ENCODE results near the gene STIL.
A peak's percentile ranks its signal among the peaks of the same experiment; 100 is the strongest.

DNA sequence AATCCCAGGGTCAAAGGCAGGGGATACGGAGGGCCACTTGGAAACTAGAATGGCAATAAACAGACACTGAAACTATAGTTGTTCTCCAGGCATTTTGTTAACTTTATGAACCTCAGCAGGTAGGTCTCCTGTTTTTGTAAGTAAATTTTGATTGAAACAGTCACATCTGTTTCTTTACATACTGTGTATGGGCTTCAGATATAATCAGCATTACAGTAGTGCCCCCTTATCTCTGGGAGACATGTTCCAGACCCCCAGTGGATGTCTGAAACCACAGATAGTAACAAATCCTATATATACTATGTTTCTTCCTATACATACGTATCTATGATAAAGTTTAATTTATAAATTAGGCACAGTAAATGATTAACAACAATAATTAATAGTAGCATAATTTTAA lies 11.5 kb downstream of the STIL start:
- TF ChIP-seq GATA2 (IDR thresholded peaks at IDR 0.05; ENCODE audit: low read depth, low read length) (peak; percentile 36; the same call in 1 of the 2 replicates), GATA3 (IDR thresholded peaks at IDR 0.05; ENCODE audit: low read depth, low read length) (peak; percentile 70)
